SIG-M5 treated with dmso at 0.1 percent for 504 hours (cell line): ENCODE data around the gene REXO4.
"Not testable (repeated sequence)": the region's sequence is repeated elsewhere in the genome, so short reads cannot be mapped to it uniquely, and the experiment has no call there.

Source experiments
- DNase-seq: peaks from one replicate; lab custom pipeline; 2025; ENCODE audit not compliant: unreplicated experiment; lab: John Stamatoyannopoulos, UW

Gene REXO4

DNA sequence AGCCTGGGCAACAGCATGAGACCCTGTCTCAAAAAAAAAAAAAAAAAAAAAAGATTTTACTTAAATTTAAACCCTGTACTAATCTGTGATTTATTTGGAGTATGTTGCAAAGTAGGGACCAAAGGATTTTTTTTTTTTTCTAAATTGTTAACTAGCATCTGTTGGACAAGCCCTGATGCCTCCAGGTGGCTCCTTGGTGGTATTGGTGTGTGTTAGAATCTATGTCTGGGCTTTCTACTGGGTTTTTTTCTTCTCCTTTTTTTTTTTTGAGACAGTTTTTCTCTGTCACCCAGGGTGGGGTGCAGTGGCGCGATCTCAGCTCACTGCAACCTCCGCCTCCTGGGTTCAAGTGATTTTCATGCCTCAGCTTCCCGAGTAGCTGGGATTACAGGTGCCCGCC is 34.1 kb upstream of the REXO4 start:
- DNase-seq = not testable (repeated sequence)

GRCh38 chr9:133449760-133450159 is 31.9 kb upstream of the REXO4 start:
- no peak for DNase-seq

GRCh38 chr9:133448487-133448972 is 30.7 kb upstream of the REXO4 start:
- no peak for DNase-seq

- DNase-seq = no peak
These were observed 27.6 kb upstream of the REXO4 start for GRCh38 chr9:133445293-133445969.

- DNase-seq = no peak
These were observed 26.2 kb upstream of the REXO4 start for GRCh38 chr9:133443982-133444381.

DNA sequence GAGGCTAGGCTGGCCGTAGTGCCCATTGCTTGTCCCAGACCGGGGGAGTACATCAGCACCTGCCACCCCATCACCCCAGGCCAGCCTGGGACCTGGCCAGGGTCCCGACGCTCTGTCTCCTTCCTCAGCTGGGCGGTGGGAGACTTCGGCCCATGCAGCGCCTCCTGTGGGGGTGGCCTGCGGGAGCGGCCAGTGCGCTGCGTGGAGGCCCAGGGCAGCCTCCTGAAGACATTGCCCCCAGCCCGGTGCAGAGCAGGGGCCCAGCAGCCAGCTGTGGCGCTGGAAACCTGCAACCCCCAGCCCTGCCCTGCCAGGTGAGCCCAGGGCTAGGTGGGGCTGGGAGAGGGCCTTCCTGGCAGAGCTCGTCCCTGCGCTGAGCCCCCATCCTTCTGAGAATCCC is 25.4 kb upstream of the REXO4 start:
- DNase-seq = no peak

- no peak for DNase-seq
These were observed 23.8 kb upstream of the REXO4 start for GRCh38 chr9:133441571-133441970.

DNA sequence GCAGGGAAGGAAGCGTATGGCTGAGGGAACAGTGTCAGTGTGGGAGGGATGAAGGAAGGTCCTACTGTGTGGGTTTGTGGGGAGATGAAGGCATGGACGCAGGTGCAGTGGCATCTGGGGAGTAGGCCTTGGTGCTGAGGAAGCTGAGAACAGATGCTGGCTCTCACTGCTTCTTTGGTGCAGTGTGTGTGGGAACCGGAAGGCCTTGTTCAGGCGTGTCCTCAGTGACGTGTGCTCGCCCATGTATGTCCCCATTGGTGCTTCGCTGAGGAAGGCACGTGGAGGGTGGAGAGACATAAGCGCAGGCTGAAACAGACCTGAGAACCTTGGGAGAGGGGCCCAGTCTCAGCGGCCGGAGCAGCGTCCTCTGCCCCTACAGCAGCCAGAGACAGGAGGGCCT is 23.1 kb upstream of the REXO4 start:
- DNase-seq = no peak

GRCh38 chr9:133439337-133439736 is 21.5 kb upstream of the REXO4 start:
- DNase-seq = no peak

DNA sequence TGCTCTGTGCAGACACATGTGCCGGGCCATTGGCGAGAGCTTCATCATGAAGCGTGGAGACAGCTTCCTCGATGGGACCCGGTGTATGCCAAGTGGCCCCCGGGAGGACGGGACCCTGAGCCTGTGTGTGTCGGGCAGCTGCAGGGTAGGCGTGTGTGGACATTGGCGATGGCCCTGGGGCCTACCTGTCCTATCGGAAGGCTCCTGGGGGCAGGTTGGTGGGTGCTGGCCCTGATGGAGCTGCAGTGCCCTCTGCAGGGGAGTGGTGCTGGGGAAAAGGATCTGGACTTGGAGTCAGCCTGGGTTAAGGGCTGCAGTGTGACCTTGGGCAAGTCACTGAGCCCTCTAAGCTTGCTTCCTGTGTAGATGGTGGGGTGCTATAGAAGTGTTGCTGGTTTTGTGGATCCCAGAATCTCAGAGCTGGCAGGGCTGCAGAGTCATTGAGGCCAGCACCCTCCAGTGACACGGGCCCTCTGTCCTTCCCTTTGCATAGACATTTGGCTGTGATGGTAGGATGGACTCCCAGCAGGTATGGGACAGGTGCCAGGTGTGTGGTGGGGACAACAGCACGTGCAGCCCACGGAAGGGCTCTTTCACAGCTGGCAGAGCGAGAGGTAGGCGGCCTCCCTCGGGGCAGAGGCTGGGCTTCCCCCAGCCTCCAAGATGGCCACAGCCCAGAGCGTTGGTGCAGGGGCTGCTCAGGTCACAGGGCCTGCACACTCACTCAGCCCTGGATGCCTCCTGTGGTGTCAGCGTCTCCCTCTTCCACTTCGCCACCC is 20.1 kb upstream of the REXO4 start:
- no peak for DNase-seq

DNA sequence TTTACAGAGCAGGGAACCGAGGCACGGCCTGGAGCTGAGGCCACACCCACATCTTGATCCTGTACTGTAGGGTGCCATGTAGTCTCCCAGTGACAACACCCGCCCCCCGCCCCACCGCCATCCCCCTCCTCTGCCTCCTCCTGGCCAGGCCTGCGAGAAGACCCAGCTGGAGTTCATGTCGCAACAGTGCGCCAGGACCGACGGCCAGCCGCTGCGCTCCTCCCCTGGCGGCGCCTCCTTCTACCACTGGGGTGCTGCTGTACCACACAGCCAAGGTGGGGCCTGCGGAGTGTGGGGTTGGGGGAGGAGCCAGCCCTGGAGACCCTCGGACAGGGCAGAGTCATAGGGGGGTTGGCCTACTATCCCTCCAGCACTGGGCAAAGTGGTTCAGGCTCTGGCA is 18.9 kb upstream of the REXO4 start:
- no peak for DNase-seq

GRCh38 chr9:133433351-133433843 is 15.6 kb upstream of the REXO4 start:
- no peak for DNase-seq

- DNase-seq = no peak
These were observed 12.4 kb upstream of the REXO4 start for GRCh38 chr9:133430244-133430643.

DNA sequence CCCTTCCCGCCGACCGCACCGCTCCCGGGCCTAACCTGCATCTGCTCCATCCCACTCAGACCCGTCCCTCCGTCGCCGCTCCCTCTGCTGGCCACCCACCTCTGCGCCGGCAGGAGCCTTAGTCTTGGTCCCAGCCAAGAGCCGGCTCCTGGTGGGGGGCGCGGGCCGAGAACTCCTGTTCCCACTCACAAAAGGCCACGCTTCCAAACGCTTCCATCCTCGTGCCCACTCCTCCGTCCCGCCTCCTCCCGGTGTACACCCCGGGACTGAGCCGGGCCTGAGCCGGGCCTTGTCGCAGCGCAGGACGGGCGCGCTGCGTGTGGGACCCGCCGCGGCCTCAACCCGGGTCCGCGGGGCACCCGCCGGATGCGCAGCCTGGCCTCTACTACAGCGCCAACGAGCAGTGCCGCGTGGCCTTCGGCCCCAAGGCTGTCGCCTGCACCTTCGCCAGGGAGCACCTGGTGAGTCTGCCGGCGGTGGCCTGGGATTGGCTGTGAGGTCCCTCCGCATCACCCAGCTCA is 11.9 kb upstream of the REXO4 start:
- DNase-seq = no peak

GRCh38 chr9:133429214-133429613 is 11.4 kb upstream of the REXO4 start:
- DNase-seq = no peak

GRCh38 chr9:133428617-133429101 is 10.8 kb upstream of the REXO4 start:
- no peak for DNase-seq

GRCh38 chr9:133427658-133428348 is 10.0 kb upstream of the REXO4 start:
- DNase-seq = no peak

GRCh38 chr9:133426011-133426410 is 8.2 kb upstream of the REXO4 start:
- DNase-seq = no peak

DNA sequence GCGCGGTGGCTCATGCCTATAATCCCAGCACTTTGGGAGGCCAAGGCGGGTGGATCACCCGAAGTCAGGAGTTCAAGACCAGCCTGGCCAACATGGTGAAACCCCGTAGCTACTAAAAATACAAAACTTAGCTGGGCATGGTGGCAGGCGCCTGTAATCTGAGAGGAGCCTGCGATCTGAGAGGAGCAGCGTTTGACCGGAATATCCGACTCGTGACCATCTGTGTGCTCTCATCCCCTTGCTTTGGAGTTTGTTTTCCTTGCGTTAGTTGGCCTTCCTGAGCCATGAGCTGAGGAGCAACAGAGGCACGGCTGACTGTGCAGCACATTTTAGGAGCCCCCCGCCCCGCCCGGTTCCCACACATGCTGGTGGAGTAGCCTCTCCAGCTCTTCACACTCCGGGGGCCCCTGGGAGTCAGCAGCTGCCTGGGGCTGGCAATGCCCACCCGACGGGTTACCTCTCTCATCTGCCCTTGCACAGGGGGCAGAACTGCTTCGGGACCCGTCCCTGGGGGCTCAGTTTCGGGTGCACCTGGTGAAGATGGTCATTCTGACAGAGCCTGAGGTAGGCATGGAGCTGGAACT is 7.3 kb upstream of the REXO4 start:
- no peak for DNase-seq

DNA sequence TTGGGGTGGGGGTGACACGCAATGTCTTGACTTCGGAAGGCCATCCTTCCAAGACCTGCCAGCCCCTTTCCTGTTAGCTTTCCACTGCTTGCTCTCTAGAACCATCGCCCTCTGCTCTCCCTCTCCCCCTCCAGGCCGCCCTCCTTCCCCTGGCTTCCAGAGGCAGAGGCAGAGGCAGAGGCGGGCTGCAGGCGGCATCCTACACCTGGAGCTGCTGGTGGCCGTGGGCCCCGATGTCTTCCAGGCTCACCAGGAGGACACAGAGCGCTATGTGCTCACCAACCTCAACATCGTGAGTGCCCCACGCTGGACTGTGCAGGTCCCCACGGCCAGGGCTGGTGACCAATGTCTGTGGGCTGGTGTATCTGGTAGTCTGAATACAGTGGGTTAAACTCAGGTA is 6.4 kb upstream of the REXO4 start:
- no peak for DNase-seq

GRCh38 chr9:133423216-133423615 is 5.4 kb upstream of the REXO4 start:
- DNase-seq = no peak
